Aorta (tissue), 5 donors: ENCODE measurements around the gene MMAB. TPM values are rescaled to one million over a fixed set of nuclear protein-coding genes. Genes with fewer than 3 reads are reported as not detected.

Source experiments
- ATAC-seq: fragments of 200-7000 bp; cut with Tn5 transposase; one replicate; pipeline ENCODE4 v1.9.1; 2022; ENCODE audit warnings: moderate library complexity; ENCODE audit not compliant: low FRiP score
- DNase-seq, 2 donors: peaks; one replicate each; pipeline ENCODE4 v3.0.0-alpha.2; 2020
- H3K27ac ChIP-seq, 2 donors: one replicate each; pipeline ENCODE4 v1.5.1; 2013; ENCODE audit warnings: low read length in 2 of 2, mild to moderate bottlenecking in 2 of 2, moderate library complexity in 2 of 2, control low read depth in 1 of 2, inconsistent platforms in 1 of 2, low read depth in 1 of 2
- H3K27me3 ChIP-seq, 2 donors: one replicate each; pipeline ENCODE4 v1.6.1; 2013; ENCODE audit warnings: control low read depth in 1 of 2, low read length in 1 of 2, mild to moderate bottlenecking in 1 of 2, moderate library complexity in 1 of 2; ENCODE audit not compliant: insufficient read depth in 2 of 2, control insufficient read depth in 1 of 2
- H3K36me3 ChIP-seq, 2 donors: one replicate each; pipeline ENCODE4 v1.6.1; 2013; ENCODE audit warnings: control low read depth in 1 of 2, low read length in 1 of 2, mild to moderate bottlenecking in 1 of 2; ENCODE audit not compliant: insufficient read depth in 2 of 2, control insufficient read depth in 1 of 2
- H3K4me1 ChIP-seq, 2 donors: one replicate each; pipeline ENCODE4 v1.6.1; 2013; ENCODE audit warnings: low read length in 2 of 2, control low read depth in 1 of 2, mild to moderate bottlenecking in 1 of 2, moderate library complexity in 1 of 2; ENCODE audit not compliant: insufficient read depth in 2 of 2, control insufficient read depth in 1 of 2
- H3K4me3 ChIP-seq, 2 donors: one replicate each; pipeline ENCODE4 v1.5.1; 2013; ENCODE audit warnings: low read length in 2 of 2, control low read depth in 1 of 2, mild to moderate bottlenecking in 1 of 2
- H3K9me3 ChIP-seq: one replicate; pipeline ENCODE4 v1.6.1; 2013; ENCODE audit warnings: mild to moderate bottlenecking, low read length; ENCODE audit not compliant: control insufficient read depth
- WGBS, 2 donors: extraction: QIAGEN DNeasy Blood & Tissue Kit; methylation state at CpG; one replicate each; pipeline ENCODE4 v1.1.7; 2013; 5-methylcytosine and 5-hydroxymethylcytosine counted together
- intact Hi-C, 2 donors: fragments of 100-400 bp; cut with DNase I; formaldehyde crosslinking; loops; one replicate each; pipeline versions ENCODE4 v1.14.2 to v1.15.0; 2022
- polyA plus RNA-seq, 2 donors: library from polyadenylated mRNA; stranded (reverse); fragments of 200-250 nt; gene quantifications; one replicate each; pipeline ENCODE4 v1.2.3, GENCODE V29; 2013
- total RNA-seq, 2 donors: library from RNA; stranded (reverse); fragmentation: NEBNext Ultra II Directional; extraction: Animal tissue kit (Norgen Biotek cat#: 25700); gene quantifications; one replicate each; pipeline ENCODE4 v1.2.1, GENCODE V29; 2021
- donor health status: healthy with polysubstance abuse.
- donor health status: Bipolar disorder and iron deficiency.
- donor health status: DM: no; HTN: no; CAD: no.
- donor health status: DM: no; HTN: no; CAD: no.
- donor health status: DM: yes; HTN: yes; CAD: no.

MMAB gene
- total and polyA plus RNA-seq, 4 donors, result 17.8 to 32.8 (median 28.7) TPM

DNA sequence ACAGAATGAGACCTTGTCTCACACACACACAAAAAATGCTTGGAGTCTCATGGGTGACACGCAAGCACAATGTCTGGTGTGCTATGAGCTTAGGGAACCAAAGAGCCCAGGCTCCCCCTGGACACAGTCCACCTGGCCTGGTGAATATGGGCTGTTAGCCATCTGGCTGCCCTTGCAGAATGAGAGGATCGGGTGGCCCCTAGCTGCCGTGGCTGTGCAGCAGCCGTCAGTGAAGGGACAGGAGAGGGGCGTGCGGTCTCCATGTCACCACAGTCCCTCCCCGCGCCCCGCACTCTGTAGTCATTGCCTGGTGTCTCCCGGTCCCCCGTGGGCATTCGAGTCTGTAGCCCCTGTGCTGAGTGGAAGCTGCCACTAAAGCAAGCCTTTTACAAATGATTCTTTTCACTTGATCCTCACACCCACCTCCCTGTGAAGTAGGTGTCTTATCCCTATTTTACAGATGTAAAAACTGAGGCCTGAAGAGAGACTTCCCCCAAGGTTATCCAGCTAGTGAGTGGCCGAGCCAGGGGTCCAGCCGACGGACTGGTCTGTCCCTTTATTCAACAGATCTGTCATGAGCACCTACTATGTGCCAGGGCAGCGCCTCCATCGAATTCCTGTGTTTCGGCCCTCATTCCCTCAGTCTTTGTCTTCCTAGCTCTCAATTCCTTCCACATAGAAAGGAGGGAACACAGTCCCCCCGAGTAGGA is 19.0 kb upstream of the MMAB start:
- intact Hi-C loops, result loop anchor here (10.0 kb wide), 1 partner anchor 282 kb away; no protein-coding TSS in a partner anchor
- ATAC-seq (no peak), DNase-seq (no peak)
- Histone ChIP-seq H3K36me3 (peaks cover 0 to 4% of the 10 kb centered on the region in 2 donors), H3K27ac (no peak overlapping the region), H3K27me3 (no peaks in the 10 kb centered on the region), H3K4me1 (no peaks in the 10 kb centered on the region), H3K4me3 (no peak overlapping the region), H3K9me3 (no peaks in the 10 kb centered on the region)
- WGBS, 2 donors, result 78 to 79% methylated on average over 19 of the region's 19 CpGs

DNA sequence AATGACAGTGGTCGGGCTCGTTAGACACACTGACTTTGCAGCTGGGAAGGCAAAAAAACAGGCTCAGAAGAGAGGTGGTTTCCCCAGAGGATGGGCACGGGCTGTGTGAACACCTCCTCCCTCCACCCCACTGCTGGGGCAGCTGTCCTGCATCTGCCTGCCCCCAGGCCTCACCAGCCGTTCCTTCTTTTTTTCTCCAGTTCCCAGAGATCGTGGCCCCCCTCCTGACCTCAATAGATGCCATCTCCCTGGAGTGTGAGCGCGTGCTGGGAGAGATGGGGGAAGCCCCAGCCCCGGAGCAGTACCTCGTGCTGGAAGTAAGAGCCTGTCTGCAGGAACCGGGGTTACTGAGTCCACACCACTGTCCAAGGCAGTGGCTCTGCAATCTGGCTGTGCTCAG is 17.7 kb upstream of the MMAB start:
- intact Hi-C loops, result loop anchor here (10.0 kb wide), 1 partner anchor 284 kb away; no protein-coding TSS in a partner anchor

DNA sequence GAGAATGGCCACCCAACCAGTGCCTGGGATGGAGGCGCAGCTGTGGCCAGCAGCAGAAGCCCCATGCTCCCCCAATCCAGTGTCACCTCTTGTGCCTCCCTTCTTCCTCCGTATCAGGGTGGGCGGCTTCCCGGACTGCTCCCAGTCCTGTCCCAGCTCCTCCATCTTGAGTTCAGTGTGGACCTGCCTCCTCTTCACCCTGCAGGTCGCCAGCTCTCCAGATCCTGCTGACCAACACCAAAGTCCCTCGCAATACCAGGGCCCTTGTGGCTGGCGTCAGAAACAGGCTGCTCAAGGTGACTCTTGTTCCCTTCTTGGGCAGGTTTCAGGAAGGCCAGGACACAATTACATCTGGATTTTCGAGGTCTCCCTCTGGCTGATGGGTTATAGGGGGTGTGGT is 17.3 kb upstream of the MMAB start:
- no peaks in the 10 kb centered on the region for H3K27me3 ChIP-seq
- H3K9me3 ChIP-seq, result no peaks in the 10 kb centered on the region
- no peak for ATAC-seq
- DNase-seq, result no peak
- 87 to 94% methylated on average over 8 of the region's 8 CpGs for WGBS, 2 donors
- intact Hi-C loops, result loop anchor here (10.0 kb wide), 1 partner anchor 284 kb away; no protein-coding TSS in a partner anchor
- H3K4me1 ChIP-seq, result no peaks in the 10 kb centered on the region
- H3K27ac ChIP-seq, result no peak overlapping the region
- peaks cover 0 to 4% of the 10 kb centered on the region in 2 donors for H3K36me3 ChIP-seq
- no peak overlapping the region for H3K4me3 ChIP-seq

More for the DNA sequence above, 17.7 kb upstream of the MMAB start:
- DNase-seq (no peak), ATAC-seq (no peak)
- peaks cover 0 to 4% of the 10 kb centered on the region in 2 donors for H3K36me3 ChIP-seq
- H3K27me3 ChIP-seq, result no peaks in the 10 kb centered on the region
- no peaks in the 10 kb centered on the region for H3K9me3 ChIP-seq
- no peak overlapping the region for H3K4me3 ChIP-seq
- H3K4me1 ChIP-seq, result no peaks in the 10 kb centered on the region
- 84% methylated on average over 10 of the region's 10 CpGs for WGBS, 2 donors
- H3K27ac ChIP-seq, result no peak overlapping the region

DNA sequence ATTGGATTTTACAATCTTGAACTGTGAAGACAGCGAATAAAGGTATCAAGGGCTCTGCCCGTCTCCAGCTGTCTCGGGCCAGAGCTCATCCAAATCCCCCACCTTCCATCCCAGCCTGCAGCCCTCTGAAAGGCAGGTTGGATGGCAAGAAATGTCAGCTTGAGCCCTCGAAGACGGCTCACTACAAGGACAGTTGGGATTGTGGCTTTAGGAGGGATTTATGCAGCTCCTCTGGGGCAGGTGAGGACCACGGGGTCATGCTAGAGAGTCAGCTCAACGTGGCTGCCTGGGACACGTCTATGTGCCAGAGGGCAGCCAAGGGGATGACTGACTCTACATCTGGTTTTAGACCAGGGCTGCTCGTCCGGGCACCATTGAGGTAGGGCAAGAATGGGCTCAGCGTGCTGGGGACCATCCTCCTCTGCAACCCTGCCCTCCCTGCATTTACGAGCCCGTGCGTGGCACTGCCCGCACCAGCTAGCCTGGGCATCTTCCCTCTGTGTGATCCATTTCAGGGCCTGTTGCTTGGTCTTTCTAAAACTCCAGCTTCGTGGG is 16.5 kb upstream of the MMAB start:
- Histone ChIP-seq H3K4me1 (no peaks in the 10 kb centered on the region), H3K27me3 (no peaks in the 10 kb centered on the region), H3K27ac (no peak overlapping the region), H3K9me3 (no peaks in the 10 kb centered on the region), H3K36me3 (peaks cover 0 to 4% of the 10 kb centered on the region in 2 donors), H3K4me3 (no peak overlapping the region)
- WGBS, 2 donors, result 90 to 93% methylated on average over 16 of the region's 16 CpGs
- intact Hi-C loops, result loop anchor here (10.0 kb wide), 1 partner anchor 285 kb away; no protein-coding TSS in a partner anchor
- ATAC-seq (no peak), DNase-seq (no peak)

DNA sequence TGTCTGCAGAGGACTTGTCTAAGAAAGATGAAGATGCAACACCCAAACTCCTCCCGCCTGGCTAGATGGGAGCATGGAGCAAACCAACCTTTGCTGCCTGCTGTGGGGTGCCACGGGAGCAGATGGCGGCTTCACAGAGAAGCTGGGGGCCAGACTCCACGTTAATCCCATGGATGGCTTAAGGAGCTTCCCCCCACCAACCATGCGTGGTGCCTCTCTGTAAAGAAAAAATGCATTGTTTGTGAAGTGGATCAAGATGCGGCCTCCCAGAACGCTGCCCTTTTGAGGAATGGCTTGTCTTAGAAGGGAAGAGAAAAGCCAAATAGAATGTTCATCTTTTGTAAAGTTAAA is 15.9 kb upstream of the MMAB start:
- ATAC-seq, result no peak
- H3K27me3 ChIP-seq, result no peaks in the 10 kb centered on the region
- H3K9me3 ChIP-seq, result no peaks in the 10 kb centered on the region
- H3K4me1 ChIP-seq, result no peaks in the 10 kb centered on the region
- H3K36me3 ChIP-seq, result peaks cover 0 to 2% of the 10 kb centered on the region in 2 donors
- DNase-seq, result no peak
- H3K27ac ChIP-seq, result no peak overlapping the region
- intact Hi-C loops, result no loop called here
- H3K4me3 ChIP-seq, result no peak overlapping the region
- 87 to 89% methylated on average over 7 of the region's 7 CpGs for WGBS, 2 donors

DNA sequence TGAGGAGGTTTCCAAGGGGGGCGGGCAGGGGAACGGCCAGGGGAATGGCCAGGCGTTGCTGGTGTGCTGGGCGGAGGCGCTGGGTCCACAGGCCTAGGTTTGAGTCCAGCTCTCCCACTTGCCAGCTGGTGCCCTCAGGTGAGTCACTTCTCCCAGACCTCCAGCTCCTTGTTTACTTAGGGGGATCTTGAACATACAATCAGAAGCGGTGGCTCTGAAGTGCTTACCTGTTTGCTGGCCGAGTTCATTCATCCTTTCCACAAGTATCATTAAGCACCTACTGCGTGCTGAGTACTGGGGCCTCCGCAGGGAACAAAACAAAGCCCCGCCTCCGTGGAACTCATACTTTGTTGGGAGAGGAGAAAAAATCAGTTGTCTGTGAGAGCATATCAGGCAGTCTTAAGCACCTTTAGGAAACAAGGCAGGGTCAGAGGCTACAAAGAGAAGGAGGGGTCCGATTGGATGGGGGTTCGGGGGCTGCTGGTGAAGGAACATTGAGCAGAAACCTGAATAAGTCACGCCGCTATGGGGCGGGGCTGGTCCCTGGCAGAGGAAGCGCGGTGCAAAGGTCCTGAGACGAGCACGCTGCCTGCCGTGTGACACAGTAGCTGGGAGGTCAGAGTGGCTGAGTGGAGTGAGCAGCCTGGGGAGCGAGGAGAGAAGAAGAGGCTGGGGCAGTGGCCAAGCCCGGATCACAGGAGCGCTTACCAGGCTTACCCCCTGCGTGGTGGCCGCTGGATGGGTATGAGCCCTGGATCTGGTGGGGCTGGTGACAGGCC is 15.3 kb upstream of the MMAB start:
- no peak overlapping the region for H3K4me3 ChIP-seq
- peaks cover 0 to 2% of the 10 kb centered on the region in 2 donors for H3K36me3 ChIP-seq
- H3K27ac ChIP-seq, result no peak overlapping the region
- ATAC-seq (no peak), DNase-seq (no peak)
- H3K27me3 ChIP-seq, result no peaks in the 10 kb centered on the region
- intact Hi-C loops, result no loop called here
- H3K9me3 ChIP-seq, result no peaks in the 10 kb centered on the region
- 93 to 94% methylated on average over 26 of the region's 26 CpGs for WGBS, 2 donors
- no peaks in the 10 kb centered on the region for H3K4me1 ChIP-seq

DNA sequence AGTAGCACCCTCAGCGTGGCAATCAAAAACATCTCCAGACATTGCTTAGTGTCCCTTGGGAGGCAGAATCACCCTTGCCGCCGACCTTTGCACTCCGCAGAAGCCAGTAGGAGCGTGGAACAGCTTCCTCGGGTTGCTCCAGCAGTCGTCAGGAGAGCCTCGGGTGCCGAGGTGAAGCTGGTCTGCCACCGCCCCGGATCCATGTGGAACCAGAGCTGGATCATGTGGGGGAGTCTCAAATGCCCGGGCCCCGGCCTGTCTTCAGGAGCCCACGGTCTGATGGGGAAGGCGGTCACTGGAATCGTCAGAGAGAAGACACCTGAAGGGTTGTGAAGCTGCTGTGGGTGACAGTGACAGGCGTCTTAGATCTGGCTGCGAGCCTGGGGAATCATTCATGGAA is 14.6 kb upstream of the MMAB start:
- intact Hi-C loops, result no loop called here
- H3K4me1 ChIP-seq, result no peaks in the 10 kb centered on the region
- no peaks in the 10 kb centered on the region for H3K27me3 ChIP-seq
- H3K27ac ChIP-seq, result no peak overlapping the region
- H3K36me3 ChIP-seq, result peaks cover 0 to 2% of the 10 kb centered on the region in 2 donors
- WGBS, 2 donors, result 93 to 94% methylated on average over 18 of the region's 18 CpGs
- H3K4me3 ChIP-seq, result no peak overlapping the region
- no peaks in the 10 kb centered on the region for H3K9me3 ChIP-seq
- DNase-seq (no peak), ATAC-seq (no peak)

DNA sequence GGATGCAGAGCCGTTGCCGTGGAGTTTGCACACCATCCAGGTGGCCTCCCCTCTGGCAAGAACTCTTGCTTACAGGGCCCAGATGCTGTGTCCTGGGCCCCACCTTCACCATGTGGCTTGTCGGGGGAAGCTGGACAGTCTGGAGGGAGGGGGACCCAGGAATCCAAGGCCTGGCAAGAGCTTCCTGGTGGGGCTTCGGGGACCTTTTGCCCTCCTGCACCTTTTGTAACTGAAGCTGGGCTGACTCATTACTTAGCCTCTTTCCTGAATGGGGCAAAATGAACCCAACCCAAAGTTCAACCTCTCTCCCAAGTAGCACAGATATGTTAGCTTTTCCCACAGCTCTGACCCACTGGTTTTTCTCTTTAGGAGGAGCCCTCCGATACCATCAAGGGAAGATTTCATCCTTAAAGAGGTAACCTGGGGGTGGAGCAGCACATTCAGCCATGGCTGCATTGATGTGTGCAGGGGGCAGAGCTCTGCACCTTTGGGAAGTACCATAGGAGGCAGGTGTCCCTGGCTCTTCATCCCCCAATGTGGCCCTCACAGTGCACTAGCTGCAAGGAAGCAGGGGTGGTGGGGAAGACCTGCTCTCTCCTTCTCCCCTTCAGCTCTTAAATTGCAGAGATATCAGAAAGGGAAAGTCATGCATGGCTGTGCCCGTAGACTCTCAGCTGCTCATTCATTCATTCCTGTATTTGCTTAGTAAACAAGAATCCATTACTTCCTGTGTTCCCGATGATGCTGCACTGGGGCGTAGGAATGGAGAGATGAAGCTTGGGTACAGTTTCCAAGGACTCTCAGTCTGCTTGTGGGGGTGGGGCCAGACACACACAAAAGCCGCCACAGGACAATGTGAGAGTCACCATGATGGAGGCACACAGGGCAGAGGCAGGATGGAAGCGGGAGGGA is 13.3 kb upstream of the MMAB start:
- H3K4me3 ChIP-seq, result no peak overlapping the region
- DNase-seq, result no peak

More for the DNA sequence above, 13.3 kb upstream of the MMAB start:
- no peak overlapping the region for H3K27ac ChIP-seq
- no peaks in the 10 kb centered on the region for H3K9me3 ChIP-seq
- H3K36me3 ChIP-seq, result no peaks in the 10 kb centered on the region
- no peak for ATAC-seq
- intact Hi-C loops, result no loop called here
- no peaks in the 10 kb centered on the region for H3K27me3 ChIP-seq
- H3K4me1 ChIP-seq, result no peaks in the 10 kb centered on the region
- WGBS, 2 donors, result 89 to 90% methylated on average over 10 of the region's 10 CpGs
